ENCODE measurements around the gene ASTN2.

The ASTN2 gene, protein sequence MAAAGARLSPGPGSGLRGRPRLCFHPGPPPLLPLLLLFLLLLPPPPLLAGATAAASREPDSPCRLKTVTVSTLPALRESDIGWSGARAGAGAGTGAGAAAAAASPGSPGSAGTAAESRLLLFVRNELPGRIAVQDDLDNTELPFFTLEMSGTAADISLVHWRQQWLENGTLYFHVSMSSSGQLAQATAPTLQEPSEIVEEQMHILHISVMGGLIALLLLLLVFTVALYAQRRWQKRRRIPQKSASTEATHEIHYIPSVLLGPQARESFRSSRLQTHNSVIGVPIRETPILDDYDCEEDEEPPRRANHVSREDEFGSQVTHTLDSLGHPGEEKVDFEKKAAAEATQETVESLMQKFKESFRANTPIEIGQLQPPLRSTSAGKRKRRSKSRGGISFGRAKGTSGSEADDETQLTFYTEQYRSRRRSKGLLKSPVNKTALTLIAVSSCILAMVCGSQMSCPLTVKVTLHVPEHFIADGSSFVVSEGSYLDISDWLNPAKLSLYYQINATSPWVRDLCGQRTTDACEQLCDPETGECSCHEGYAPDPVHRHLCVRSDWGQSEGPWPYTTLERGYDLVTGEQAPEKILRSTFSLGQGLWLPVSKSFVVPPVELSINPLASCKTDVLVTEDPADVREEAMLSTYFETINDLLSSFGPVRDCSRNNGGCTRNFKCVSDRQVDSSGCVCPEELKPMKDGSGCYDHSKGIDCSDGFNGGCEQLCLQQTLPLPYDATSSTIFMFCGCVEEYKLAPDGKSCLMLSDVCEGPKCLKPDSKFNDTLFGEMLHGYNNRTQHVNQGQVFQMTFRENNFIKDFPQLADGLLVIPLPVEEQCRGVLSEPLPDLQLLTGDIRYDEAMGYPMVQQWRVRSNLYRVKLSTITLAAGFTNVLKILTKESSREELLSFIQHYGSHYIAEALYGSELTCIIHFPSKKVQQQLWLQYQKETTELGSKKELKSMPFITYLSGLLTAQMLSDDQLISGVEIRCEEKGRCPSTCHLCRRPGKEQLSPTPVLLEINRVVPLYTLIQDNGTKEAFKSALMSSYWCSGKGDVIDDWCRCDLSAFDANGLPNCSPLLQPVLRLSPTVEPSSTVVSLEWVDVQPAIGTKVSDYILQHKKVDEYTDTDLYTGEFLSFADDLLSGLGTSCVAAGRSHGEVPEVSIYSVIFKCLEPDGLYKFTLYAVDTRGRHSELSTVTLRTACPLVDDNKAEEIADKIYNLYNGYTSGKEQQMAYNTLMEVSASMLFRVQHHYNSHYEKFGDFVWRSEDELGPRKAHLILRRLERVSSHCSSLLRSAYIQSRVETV (N-terminal part only)

DNA sequence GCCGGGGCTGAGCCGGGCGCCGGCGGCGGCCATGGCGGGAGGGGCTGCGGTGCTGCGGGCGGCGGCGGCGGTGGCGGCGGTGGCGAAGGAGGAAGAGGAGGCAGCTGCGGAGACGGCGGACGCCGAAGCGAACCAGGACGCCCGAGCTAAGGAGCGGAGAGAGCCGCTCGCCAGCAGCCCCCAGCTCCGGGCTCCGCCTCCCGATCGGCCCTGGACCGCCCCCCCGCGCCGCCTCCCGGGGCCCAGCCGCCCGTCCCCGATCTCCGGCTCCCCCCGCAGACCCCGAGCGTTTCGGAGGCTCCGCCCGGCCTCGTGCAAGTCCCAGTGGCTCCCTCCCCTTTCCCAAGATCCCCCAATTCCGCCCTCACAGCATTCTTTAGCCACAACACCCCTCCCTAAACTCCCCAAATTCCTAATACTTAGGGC is at the start of gene ASTN2:
ASTN2 (minus strand) TSS at position 152 of the 426 bp plus-strand sequence; CDS start at position 33, 119 bp downstream.
- DNase-seq, result no peak

DNA sequence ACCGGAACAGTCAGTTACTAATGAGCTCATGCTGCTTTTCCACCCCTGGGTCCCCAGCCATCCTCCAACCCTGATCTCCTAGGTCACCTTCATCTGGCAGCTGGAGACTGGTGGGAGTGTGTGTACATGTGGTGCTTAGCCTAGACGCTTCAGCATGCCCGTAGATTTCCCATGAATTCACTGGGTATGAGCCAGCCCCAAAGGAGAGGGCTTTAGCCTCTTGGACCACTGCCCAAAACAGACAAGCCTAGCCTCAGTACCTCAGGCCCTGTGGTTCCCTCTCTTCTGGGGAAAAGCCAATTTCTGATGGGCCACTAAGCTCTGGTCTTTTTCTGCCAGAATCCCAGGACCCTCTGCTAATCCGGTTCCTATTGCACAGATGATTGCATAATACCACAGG is 48.0 kb upstream of the ASTN2 start:
- no peak for DNase-seq

DNA sequence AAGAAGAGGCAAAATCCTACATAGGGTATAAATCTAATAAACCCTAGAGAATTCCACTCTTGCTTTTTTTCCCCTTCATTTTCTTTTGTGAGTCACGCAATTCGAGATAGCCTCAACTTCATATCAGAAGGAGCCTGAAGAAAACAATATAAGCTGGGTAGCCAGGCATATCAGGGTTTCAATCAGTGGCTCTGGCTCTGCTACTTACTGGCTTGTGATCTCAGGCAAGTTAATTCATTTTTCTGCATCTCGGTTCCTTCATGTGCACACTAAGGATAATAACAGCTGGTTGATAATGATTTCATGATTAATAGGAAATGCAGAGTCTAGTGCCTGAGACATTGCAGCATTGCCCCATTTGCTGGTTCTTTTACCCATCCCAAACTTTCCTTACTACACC is 46.5 kb upstream of the ASTN2 start:
- DNase-seq, result no peak

DNA sequence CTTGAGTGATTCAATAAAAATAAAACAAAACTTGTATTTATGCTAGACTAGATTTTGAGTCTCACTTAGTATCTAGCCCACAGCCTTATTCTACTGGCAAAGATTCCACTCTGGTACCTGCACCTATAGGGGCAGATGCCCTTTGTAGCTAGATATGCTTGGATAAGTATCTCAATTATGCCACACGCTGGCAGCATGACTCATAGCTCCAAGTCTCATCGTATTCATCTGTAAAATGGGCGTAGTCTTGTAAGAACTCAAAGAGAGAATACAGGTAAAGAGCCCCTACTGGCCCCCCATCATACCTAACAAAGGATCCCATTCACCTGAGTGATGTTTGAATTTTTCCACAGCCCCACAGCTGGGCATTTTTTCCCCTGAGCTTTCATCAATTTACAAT is 45.9 kb upstream of the ASTN2 start:
- no peak for DNase-seq

DNA sequence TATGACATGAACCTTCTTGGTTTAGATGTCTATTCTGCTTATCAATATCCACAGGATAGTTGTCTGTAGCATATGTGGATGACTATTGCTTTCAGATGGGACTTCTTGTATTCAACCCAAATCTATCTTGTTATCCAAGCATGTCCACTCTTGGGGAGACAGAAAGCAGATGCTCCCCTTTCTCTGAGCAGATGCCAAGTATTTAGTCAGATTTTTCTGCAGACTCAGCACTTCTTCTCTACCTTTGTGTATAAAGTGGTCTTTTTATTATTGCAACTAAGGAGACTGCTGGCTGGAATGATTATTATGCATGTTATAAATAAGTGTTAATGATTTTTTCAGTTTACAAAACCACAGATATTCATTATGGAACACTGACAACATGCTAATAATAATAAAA is 45.1 kb upstream of the ASTN2 start:
- no peak for DNase-seq

DNA sequence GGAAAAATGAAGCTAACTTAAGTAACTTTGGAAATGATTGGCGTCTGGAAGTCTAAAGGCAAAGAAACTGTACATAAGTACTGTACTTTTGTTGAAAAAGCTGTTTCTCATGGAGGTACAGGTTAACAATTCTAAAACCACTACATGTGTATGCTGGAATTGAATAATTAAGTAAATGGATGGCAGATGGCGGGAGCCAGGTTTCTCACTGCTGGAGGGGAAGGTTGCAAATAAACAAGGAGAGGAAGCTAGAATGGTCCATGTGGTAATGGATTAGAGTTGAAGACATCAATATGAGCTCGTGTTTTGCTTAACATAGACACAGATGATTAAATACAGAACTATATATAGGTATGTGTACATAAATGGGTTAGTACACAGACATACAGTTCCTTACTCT is 43.2 kb upstream of the ASTN2 start:
- DNase-seq, result no peak

DNA sequence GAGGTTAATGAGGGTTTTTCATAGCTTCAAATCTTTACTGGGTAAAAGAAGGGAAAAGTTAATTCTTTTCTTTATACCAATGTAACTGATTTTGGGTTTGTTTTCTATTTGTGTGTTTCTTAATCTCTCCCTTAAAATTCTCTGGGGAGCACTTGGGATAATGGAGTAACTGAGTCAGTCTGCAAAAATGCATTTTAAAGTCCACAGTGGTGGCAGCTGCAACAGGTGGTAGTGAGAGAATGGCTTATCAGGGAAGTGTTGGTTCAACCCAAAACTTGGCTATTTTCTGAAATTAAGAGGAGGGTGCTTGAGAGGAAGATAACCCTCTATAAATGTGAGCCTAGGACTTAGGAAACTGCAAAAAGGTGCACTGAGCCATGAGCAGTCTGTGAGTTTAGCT is 39.9 kb upstream of the ASTN2 start:
- no peak for DNase-seq

DNA sequence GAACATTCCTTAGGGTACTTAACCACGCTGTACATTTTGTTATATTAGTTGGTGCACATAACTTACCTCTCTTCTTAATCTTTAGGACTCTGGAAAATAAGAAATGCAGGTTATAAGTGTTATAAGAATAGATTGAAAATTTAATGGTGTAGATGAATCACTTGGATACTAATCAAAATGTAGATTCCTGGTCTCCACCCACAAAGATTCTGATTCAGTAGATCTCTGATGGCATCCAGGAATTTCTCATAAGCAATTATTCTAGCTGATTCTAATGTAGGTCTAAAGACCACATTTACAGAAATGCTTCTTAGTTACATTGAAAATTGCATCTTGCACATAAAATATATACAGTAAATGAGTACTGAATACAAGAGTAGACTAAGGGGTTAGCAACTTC is 38.9 kb upstream of the ASTN2 start:
- no peak for DNase-seq

DNA sequence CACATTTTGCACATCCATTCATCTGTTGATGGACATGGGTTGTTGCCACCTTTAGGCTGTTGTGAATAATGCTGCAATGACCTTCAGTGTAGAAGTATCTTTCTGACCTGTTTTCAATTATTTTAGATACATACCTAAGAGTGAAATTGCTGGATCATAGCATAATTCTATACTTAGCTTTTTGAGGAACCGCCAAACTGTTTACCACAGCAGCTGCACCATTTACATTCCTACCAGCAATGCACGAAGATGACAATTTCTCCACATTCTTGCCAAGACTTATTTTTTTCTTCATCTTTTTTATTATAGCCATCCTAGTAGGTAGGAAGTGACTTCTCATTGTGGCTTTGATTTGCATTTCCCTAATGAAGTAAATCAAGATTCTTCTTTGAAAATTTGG is 36.5 kb upstream of the ASTN2 start:
- no peak for DNase-seq

DNA sequence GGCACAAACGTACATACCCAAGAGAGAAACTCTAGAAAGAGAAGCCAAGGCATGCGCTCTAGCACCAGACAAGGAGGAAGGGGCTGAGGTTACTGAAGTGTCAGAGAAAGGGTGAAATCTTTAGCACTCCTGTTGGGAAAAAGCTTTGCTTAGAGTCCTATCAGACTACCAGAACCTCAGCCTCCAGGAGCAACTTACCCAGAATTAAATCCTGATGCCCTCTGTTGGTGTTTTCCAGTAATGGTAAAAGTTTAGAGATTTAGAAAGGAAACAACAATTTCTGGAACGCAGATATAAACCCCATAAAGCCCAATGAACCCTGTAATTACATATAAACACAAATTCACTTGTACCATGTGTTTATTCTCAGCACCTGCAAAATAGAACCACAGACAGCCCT is 33.2 kb upstream of the ASTN2 start:
- DNase-seq, result no peak

DNA sequence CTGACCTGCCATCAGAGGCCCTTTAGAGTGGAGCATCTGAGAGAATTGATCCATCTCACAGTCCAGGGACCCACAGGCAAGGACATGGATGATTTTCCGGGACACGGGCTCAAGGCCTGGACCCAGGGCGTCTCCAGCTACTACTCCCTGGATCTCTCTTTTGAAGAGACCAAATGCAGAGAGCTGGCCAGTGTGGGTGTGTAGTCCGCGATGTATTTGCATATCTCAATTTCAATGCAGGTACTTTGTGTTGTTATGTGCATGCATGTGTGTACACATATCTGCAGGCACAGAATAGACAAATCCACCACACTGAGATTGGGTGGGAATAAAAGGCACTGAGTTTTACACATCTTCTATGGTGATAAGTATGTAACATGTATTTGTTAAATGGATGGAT is 30.8 kb upstream of the ASTN2 start:
- DNase-seq, result no peak

DNA sequence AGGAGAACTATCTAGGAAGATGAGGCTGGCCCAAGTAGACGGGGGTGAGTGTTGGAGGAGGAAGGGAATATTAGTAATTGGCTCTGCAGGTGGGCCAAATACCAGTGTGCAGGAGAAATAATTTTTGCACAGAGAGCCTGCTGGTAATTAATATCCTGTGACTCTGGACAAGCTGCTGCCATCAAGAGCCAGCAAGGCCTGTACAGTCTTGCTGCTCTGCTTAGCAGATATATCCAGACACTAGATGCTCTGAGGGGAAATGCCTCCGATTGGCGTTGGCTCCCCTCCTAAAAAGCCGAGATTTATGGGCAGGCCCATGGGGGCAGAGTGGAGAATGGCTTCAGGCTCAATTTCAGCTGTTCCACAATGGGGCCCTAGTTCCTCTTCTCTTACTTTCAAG is 29.6 kb upstream of the ASTN2 start:
- no peak for DNase-seq

DNA sequence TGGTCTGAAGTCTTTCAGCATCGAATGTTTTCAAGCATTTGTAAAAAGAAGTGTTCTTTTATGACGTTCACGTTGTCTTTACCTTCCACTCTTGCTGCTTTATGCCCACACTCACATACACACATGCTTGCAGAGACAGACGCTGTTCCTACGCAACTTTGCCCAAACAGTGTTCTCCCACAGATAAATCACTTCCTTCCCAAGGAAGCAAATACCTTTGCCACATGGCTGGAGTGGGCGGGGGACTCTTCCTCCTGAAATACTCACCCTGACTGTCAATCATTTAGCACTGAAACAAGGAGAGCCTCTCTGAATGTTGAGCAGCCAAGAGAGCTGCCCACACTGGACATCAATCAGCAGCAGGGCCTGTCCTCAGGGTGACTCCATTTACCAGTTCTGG is 22.4 kb upstream of the ASTN2 start:
- DNase-seq, result no peak

DNA sequence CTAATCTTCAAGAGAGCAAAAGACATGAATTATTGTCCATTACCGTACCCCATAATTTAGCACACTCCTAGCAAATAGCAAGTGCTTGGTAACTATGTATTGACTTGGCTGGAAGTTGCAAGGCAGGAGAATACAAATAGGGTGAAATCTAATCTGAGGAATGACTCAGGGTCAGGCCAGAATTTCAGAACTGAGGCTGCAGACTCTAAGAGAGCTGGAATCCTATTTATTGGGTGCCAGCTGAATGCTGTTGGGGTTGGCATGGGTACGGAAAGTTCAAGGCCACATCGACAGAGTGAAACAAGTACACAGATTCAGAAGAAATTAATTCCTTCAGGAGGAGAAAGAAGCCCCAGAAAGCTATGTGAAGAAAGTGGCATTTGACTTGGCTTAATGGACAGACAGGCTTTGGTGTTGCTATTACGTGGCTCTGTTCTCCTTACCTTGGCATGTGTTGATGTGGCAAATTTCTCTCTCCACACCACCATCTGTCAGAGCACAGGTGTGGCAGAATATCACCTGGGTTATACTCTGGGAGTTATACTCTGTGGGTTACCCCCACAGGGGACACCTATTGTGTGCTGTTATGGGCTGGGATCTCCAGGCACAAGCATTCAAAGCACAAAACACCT is 20.9 kb upstream of the ASTN2 start:
- no peak for DNase-seq

DNA sequence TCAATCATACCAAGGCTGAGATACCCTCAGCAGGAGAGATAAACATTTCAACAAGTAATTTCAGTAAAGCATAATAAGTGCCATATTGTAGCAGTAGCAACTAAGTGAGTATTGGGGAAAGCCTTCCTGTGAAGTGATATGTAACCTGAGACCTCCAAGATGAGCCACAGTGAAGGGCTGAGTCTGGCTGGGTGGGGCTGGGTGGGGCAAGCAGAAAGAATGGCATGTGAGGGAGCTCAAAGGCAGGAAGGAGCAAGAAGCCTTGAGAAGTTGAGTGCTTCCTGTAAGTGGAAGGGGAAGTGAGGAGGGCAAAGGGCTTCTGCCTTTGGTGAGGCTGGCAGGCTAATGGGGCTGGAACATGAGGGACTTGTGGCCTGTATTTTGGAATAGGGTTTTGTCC is 19.7 kb upstream of the ASTN2 start:
- DNase-seq, result no peak

DNA sequence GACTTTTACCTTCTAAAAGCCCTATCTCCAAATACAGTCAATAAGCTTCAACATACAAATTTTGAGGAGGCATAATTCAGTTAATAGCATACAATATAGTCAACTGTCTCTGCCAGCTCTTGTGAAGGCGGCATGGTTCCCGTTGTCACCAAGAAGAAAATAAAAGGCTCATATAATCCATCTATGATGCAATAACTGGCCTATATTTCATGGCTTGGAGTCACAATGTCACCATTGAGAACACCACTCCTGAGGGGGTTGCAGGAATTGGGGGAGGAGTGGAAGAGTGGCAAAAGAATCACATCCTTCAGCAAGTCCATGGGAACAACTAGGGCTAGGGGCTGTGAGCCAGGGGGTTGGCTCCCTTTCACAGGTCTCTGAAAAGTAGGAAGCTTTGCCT is 16.0 kb upstream of the ASTN2 start:
- no peak for DNase-seq

DNA sequence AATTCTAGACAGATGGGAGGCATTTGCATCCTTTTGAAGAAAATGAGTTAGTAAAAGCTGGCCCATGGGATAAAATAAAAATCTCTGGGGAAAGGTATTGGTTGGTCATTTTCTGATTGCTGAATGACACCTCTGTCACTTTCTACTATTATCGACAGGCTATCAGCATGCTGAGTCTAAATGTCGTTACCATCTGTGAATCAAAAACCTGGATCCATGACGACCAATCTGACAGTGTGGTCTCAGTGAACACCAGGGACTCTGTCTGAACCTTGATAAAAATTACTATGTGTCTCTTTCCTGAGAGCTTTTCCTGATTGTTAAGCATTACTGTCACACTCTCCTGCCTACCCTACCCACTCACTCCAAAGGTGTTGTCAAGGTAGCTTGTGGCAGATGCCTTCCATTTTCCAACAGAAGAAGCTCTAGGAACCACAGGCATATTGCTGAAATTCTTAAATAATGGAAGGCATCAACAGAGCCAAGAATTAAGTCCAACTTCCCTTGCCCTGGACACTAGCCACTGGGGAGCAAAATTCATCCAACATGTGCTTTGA is 12.6 kb upstream of the ASTN2 start:
- no peak for DNase-seq

DNA sequence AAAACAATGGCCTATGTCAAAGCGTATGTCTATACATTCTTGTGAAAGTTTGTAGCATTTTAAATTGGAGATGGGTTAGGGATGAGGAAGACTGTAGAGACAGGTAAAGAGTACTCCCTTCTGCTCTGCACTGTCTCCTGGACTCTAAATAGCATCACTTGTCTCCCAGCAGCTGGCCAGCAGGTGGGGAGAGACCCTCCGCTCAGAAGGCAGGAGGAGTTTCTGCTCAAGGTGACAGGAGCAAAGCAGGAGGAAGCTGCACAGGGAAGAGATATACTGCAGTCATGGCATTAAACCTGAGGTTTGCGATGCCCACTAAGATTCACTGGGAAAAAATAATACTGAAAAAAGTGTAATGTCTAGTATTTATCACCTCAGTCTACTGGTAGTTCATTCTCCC is 10.7 kb upstream of the ASTN2 start:
- DNase-seq, result no peak

DNA sequence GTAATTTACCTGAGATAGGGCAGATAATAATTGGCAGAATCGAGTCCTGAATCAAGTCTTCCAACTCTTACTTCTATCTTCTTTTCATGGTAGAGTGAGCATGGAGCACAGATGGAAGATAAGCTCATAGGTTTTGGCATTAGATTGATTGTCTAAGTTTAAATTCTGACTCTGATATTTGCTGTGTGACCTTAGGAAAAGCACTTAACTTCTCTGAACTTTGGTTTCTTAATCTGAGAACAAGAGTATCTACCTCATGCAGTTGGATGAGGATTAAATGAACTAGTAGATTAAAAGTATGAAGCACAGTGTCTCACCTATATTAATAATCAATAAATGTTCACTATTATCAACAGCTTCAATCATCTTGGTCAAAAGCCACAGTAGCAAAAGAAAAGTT is 9.4 kb upstream of the ASTN2 start:
- DNase-seq, result no peak

DNA sequence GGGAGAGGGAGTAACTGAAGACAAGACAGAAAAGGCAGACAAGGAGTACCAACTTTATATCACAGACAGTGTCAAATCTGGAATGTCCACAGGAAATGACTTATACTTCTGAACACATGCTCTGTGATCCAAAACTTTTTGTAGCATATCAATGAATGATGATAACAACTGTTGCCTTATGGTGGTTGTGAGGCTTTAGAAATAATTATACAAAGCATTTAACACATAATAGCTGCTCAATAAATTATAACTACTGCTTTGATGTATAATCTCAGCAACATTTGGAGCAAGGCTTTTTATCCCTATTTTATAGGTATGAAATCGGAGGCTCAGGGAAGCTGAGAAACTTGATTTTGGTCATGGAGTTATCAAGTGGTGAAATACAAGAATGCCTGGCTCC is 3.3 kb upstream of the ASTN2 start:
- DNase-seq, result no peak

DNA sequence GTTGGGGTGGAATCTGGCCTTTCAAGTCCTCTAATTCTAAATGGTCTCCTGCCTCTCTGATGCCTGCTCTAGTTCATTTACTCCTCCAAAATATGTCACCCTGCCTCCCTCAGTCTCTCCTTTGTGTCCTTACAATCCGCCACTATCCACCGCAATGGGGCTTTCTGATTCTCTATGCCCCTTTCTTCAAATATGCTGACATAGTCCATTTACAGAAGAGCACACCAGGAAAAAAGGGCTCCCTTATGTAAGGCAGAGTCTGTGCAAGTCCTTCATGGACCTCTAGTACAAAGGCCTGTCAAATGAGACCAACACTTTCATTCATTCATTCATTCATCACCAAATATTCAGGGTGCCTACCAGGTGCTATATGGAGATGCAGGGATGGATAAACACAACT is 2.0 kb upstream of the ASTN2 start:
- DNase-seq, result no peak

DNA sequence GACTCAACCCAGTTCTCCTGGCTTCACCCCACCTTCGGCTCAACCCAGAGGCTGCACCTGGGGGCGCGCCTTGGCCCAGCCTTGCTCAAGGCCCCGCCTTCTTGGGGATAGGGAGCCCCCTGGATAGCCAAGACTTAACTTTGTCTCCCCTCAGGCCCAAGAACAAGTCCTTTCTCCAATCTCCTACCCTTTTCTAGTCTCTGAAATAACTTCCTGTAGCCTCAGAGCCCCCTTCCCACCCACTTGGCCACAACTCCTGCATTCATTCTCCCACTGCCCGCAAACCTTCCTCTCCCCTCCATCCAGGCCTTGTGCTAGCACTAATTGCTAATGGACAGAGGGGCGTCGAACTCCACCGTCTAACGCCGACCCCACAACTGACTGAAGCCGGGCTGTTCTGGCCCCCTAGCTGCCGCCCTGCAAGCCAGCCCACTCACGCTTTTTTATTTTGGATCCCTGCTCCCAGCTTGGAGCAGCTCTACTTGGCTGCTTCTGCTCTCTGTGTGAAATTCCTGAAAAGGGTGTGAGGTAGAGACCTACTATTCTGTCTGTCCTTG is 579 bp upstream of the ASTN2 start:
- DNase-seq, result no peak
